Measurements from ENCODE around the gene ELAVL2.

The ELAVL2 gene

DNA sequence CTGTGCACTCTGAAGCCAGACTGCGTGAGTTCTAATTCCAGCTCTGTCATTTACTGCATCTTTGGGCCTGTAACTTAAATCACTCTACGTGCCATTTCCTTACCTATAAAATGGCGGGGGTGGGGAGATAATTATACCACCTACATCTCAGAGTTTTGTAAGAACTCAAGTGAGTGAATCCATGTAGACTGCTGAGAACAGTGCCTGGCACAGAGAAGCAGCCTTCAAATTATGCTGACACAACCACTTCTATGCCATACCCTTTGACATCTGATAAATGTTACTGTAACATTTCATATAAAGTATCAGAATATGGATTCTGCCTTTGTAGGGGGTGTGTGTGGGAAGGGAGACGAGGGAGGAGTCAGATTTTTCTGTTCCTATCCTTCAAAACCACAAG lies 27.7 kb downstream of the ELAVL2 start:
- Histone ChIP-seq H3K4me3 (ENCODE audit: low read depth, low read length) (no peak overlapping the region), H3K27me3 (ENCODE audit: insufficient read depth, low read depth, severe bottlenecking) (no peaks in the 10 kb centered on the region), H3K9me3 (ENCODE audit: severe bottlenecking) (no peaks in the 10 kb centered on the region), H3K36me3 (no peaks in the 10 kb centered on the region), H3K27ac (no peak overlapping the region)
- TF ChIP-seq, protein P1, sequence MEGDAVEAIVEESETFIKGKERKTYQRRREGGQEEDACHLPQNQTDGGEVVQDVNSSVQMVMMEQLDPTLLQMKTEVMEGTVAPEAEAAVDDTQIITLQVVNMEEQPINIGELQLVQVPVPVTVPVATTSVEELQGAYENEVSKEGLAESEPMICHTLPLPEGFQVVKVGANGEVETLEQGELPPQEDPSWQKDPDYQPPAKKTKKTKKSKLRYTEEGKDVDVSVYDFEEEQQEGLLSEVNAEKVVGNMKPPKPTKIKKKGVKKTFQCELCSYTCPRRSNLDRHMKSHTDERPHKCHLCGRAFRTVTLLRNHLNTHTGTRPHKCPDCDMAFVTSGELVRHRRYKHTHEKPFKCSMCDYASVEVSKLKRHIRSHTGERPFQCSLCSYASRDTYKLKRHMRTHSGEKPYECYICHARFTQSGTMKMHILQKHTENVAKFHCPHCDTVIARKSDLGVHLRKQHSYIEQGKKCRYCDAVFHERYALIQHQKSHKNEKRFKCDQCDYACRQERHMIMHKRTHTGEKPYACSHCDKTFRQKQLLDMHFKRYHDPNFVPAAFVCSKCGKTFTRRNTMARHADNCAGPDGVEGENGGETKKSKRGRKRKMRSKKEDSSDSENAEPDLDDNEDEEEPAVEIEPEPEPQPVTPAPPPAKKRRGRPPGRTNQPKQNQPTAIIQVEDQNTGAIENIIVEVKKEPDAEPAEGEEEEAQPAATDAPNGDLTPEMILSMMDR (IDR thresholded peaks at IDR 0.05; ENCODE audit: low read depth, low read length) = no peak
- no peak for DNase-seq

DNA sequence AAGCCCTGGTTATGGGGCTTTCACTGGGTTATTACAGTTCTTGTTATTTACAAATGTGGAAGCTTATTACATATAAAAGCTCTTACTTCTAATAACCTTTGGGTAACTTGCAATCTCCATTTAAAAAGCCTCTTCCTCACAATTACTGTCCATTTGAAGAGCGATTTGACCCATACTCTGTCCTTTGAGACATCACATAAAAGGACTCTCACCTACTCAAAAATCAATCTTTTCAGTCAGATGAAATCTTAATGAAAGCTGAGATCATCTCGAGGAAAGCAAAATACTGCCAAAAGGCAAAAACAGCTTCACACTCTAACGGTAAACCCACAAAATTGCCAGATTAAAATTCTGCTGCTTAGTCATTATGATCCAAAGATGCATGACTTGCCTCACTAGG lies 29.8 kb downstream of the ELAVL2 start:
- H3K27ac ChIP-seq = no peak overlapping the region
- TF ChIP-seq, protein P1 (IDR thresholded peaks at IDR 0.05; ENCODE audit: low read depth, low read length) = no peak
- no peaks in the 10 kb centered on the region for H3K9me3 ChIP-seq (ENCODE audit: severe bottlenecking)
- no peaks in the 10 kb centered on the region for H3K36me3 ChIP-seq
- H3K4me3 ChIP-seq (ENCODE audit: low read depth, low read length) = no peak overlapping the region
- DNase-seq = no peak
- no peaks in the 10 kb centered on the region for H3K27me3 ChIP-seq (ENCODE audit: insufficient read depth, low read depth, severe bottlenecking)

DNA sequence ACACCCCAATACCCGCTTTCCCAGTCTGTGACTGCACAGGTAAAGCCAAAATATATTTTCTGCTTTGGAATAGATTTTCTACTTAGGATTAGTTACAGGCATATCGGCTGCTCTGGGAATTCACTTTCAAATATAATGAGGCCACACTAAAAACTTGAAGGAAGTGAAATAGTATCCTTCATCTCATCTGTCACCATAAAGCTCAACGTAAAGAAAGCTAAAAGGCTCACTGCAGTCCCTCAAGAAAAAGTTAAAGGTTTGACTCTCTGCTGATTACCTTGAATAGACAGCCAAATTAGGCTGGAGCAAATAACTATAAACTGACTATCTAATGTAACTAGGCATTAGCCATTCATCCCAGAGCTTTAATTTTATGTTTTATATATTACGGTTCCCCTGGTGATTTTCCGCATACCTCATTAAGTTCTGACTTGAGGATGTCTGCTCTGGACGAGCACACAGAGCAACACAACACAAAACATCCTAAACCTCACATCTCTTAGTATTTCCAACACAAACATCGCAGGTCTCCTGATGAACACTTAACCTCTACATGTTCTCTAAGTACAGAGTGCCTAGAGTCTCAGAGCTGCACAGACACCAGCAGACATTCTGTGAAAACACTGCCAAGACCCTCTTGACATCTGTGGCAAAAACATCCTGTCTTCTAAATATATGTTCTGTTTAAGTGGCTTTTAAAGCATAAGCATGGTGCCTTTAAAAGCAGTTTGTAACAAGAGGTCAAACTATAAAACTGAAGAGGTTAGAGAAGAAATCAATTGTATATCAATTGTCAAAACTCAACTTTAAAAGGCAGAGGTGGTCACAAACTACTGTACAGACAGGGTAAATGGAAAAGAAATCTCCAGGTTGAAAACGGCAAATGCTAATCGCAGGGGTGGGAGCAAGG lies 35.4 kb downstream of the ELAVL2 start:
- Histone ChIP-seq H3K4me3 (ENCODE audit: low read depth, low read length) (no peak overlapping the region), H3K27me3 (ENCODE audit: insufficient read depth, low read depth, severe bottlenecking) (no peaks in the 10 kb centered on the region), H3K27ac (no peak overlapping the region), H3K9me3 (ENCODE audit: severe bottlenecking) (no peaks in the 10 kb centered on the region), H3K36me3 (no peaks in the 10 kb centered on the region)
- no peak for DNase-seq
- TF ChIP-seq, protein P1 (IDR thresholded peaks at IDR 0.05; ENCODE audit: low read depth, low read length) = no peak

DNA sequence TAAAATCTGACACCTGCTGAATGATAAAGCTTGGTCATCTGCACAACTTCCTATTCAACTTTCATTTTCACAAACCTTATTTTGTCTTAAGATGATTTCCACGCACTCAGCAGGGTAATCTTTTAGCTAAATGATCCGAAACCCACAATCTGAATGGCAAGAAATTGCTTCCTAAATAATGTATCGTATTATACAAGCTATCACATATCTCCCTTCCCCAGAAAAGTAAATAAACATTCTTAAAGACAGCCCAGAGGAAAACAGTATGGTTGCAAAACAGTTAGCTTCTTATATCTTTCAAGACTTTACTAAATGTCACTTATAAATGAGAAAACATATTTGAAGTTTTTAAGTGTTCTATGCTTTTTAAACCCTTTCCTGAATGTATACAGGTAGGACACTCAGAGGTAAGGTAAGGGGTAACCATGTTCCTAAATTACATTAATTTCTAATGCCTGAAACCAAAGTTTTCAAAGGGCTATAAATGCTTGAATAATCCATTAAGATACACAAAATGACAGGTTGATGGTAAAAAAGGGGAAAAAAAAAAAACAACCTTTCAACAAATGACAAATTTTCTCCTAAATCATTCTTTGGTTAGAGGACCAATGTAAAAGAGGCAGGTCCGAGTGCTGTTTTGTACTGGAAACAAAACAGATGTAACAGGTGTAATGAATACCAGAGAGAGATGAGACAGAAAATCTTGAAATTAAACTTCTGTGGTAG lies 36.3 kb downstream of the ELAVL2 start:
- Histone ChIP-seq H3K36me3 (no peaks in the 10 kb centered on the region), H3K27me3 (ENCODE audit: insufficient read depth, low read depth, severe bottlenecking) (no peaks in the 10 kb centered on the region), H3K9me3 (ENCODE audit: severe bottlenecking) (no peaks in the 10 kb centered on the region), H3K27ac (no peak overlapping the region), H3K4me3 (ENCODE audit: low read depth, low read length) (no peak overlapping the region)
- TF ChIP-seq, protein P1 (IDR thresholded peaks at IDR 0.05; ENCODE audit: low read depth, low read length) = no peak
- no peak for DNase-seq

DNA sequence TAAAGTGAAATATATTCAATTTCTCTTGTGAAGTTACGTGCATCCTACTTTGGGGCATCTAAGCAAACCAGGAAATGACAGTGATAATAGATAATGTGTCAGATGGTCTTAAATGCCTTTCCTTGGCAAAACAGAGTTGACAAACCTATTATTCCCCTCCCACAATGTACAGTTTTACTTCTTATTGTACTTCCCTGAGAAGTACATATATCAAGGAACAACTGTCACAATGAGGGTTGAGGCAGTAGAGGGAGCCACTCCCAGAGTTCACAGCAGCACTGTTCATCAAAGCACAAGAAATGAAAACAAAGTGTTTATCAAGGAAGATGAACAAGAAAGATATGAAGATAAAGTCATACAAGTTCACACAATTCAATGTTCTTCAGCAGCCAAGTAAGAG lies 41.1 kb downstream of the ELAVL2 start:
- no peak overlapping the region for H3K4me3 ChIP-seq (ENCODE audit: low read depth, low read length)
- H3K27ac ChIP-seq = no peak overlapping the region
- H3K36me3 ChIP-seq = no peaks in the 10 kb centered on the region
- TF ChIP-seq, protein P1 (IDR thresholded peaks at IDR 0.05; ENCODE audit: low read depth, low read length) = no peak
- H3K9me3 ChIP-seq (ENCODE audit: severe bottlenecking) = no peaks in the 10 kb centered on the region
- no peak for DNase-seq
- no peaks in the 10 kb centered on the region for H3K27me3 ChIP-seq (ENCODE audit: insufficient read depth, low read depth, severe bottlenecking)

Measured in WERI-Rb-1 (cell line).